IPS-20b (cell line): Measurements from ENCODE around the gene CHD1L.
"Not testable (repeated sequence)": the region's sequence is repeated elsewhere in the genome, so short reads cannot be mapped to it uniquely, and the experiment has no call there.

Experiments used
- H3K27ac ChIP-seq: one replicate; pipeline ENCODE4 v1.5.1; 2013; ENCODE audit warnings: low read length
- H3K27me3 ChIP-seq: 2 replicates; pipeline ENCODE4 v1.6.1; 2013; ENCODE audit warnings: mild to moderate bottlenecking, low read length, inconsistent platforms; ENCODE audit not compliant: insufficient read depth
- H3K36me3 ChIP-seq: 2 replicates; pipeline ENCODE4 v1.6.1; 2013; ENCODE audit warnings: low read depth, mild to moderate bottlenecking, inconsistent platforms, low read length, moderate library complexity; ENCODE audit not compliant: insufficient read depth
- H3K4me1 ChIP-seq: 2 replicates; pipeline ENCODE4 v1.6.1; 2013; ENCODE audit warnings: mild to moderate bottlenecking, control low read depth, inconsistent platforms, low read length, moderate library complexity; ENCODE audit not compliant: insufficient read depth
- H3K4me3 ChIP-seq: 2 replicates; pipeline ENCODE4 v1.5.1; 2013; ENCODE audit warnings: mild to moderate bottlenecking, low read length, inconsistent platforms
- H3K9ac ChIP-seq: 2 replicates; pipeline ENCODE4 v1.6.1; 2013; ENCODE audit warnings: low read depth, mild to moderate bottlenecking, inconsistent platforms, low read length, moderate library complexity
- H3K9me3 ChIP-seq: 2 replicates; pipeline ENCODE4 v1.6.1; 2013; ENCODE audit warnings: mild to moderate bottlenecking, low read depth, low read length, inconsistent platforms; ENCODE audit not compliant: insufficient read depth

The CHD1L gene

DNA sequence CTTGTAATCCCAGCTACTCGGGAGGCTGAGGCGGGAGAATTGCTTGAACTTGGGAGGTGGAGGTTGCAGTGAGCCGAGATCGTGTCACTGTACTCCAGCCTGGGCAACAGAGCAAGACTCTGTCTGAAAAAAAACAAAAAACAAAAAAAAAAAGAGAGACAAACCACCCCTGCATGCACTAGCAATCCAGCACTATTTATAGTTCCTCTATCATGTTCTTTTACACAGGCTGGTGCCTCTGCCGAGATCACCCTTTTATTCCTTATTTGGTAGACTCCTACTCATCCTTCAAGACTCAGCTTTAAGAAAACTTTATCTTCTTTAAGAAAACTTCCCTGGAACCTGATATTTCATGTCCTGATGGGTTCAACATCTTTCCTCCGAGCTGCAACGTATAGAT is 28.2 kb upstream of the CHD1L start:
- no peaks in the 10 kb centered on the region for H3K9me3 ChIP-seq
- H3K27me3 ChIP-seq, result no peaks in the 10 kb centered on the region
- H3K9ac ChIP-seq, result no peak overlapping the region
- no peak overlapping the region for H3K27ac ChIP-seq
- no peak overlapping the region for H3K4me3 ChIP-seq
- no peaks in the 10 kb centered on the region for H3K36me3 ChIP-seq
- no peaks in the 10 kb centered on the region for H3K4me1 ChIP-seq

DNA sequence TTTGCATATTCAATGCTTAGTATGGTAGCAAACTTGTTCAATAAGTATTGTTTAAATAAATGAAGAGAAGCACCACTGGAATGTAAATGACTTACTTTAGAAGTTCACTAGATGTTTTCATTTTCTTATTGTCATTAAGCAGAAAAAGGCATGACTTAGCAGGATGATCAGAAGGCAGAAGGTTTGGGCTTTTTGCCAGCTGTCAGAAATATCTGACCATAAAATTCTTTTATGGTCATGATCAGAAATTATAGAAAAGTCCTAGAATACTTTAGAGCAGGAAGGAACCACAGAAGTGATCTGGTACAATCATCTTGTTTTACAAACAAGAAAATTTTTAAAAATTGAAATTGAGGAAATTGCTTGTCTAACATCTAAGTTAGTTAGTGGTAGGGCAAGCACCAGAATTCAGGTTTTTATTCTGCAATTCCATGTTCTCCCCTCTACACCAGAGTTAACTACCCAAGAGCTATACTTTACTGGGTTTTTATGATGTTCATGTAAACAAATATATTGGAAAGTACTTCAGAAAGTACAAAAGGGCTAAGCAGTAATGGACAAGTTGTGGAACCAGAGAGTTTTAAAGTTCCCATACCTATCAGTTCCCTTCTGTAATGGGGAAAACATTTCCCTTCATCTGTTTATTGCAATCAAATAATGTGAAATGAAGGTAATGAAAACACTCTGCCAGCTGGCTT is 27.5 kb upstream of the CHD1L start:
- no peaks in the 10 kb centered on the region for H3K9me3 ChIP-seq
- H3K27ac ChIP-seq, result no peak overlapping the region
- H3K36me3 ChIP-seq, result no peaks in the 10 kb centered on the region
- H3K9ac ChIP-seq, result no peak overlapping the region
- no peaks in the 10 kb centered on the region for H3K4me1 ChIP-seq
- H3K27me3 ChIP-seq, result no peaks in the 10 kb centered on the region
- H3K4me3 ChIP-seq, result no peak overlapping the region

DNA sequence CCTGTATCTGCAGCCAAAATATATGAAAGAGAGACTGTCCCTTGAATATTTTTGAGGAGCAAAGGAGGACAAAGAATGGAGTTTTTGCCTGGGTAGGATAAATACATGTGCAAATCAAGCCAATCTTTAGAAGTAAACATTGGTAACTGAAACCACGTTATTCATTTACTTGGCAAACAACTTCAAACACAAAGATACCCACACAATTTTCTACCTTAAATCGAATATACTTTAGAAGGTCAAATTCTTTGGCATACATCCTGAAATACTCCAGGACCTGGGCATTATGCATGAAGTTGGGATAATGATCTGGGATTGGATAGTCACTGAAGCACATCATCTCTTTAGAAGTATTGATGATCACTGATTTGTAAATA is 27.0 kb upstream of the CHD1L start:
- no peak overlapping the region for H3K9ac ChIP-seq
- no peak overlapping the region for H3K4me3 ChIP-seq
- H3K9me3 ChIP-seq, result no peaks in the 10 kb centered on the region
- H3K27me3 ChIP-seq, result no peaks in the 10 kb centered on the region
- no peaks in the 10 kb centered on the region for H3K36me3 ChIP-seq
- H3K4me1 ChIP-seq, result no peaks in the 10 kb centered on the region
- H3K27ac ChIP-seq, result no peak overlapping the region

DNA sequence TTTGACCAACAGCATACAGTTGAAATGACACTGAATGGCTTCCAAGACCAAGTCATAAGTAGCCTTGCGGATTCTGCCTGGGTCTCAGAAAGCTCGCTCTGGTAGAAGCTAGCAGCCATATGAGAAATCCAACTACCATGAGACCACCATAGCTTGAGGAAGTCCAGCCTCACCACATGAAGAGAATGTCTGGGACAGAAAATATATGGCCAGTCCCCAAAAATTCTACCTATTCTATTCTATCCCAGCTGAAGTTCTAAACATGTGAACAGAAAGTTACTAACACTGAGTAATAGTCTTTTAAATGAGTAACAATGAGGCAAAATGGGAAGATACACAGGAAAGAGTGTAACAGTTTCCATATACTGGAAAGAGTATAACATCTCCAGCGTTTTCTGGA is 26.4 kb upstream of the CHD1L start:
- Histone ChIP-seq H3K4me3 (no peak overlapping the region), H3K27ac (no peak overlapping the region), H3K9ac (no peak overlapping the region), H3K27me3 (no peaks in the 10 kb centered on the region), H3K36me3 (no peaks in the 10 kb centered on the region), H3K4me1 (no peaks in the 10 kb centered on the region), H3K9me3 (no peaks in the 10 kb centered on the region)

DNA sequence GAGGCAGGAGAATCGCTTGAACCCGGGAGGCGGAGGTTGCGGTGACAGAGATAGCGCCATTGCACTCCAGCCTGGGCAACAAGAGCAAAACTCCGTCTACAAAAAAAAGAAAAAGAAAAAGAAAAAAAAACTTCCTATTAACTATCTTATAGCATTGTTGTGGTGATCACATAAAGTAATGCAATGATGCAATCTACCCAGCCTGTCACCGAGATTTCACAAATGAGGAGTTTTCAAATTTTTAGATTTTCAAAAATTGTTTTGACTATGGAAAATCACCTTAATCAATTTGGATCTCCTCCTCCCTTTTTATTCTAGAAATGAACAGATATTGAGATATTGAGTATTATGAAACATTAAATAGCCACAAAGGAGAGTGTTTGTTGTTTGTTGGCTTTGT is 25.3 kb upstream of the CHD1L start:
- H3K27ac ChIP-seq, result no peak overlapping the region
- H3K9me3 ChIP-seq, result no peaks in the 10 kb centered on the region
- H3K27me3 ChIP-seq, result no peaks in the 10 kb centered on the region
- no peaks in the 10 kb centered on the region for H3K36me3 ChIP-seq
- H3K4me1 ChIP-seq, result no peaks in the 10 kb centered on the region
- H3K9ac ChIP-seq, result no peak overlapping the region
- H3K4me3 ChIP-seq, result no peak overlapping the region

DNA sequence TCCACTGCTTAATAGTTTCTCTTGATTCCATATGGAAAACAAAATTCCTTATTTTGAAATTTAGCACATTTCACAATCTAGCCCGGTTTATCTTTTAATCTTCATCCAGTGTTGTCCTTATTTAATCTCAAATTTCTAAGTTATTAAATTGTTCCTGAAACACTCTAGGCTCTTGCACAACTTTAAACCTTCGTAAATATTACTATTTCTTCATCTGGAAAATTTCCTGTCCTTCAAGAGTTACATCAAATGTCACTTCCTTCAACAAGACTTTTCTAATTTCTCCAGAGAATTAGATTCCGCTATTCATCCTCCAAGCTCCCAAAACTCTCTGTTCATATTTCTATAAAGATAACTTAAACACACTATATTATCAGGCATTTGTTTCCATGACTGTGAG is 23.9 kb upstream of the CHD1L start:
- no peaks in the 10 kb centered on the region for H3K36me3 ChIP-seq
- no peaks in the 10 kb centered on the region for H3K9me3 ChIP-seq
- H3K27me3 ChIP-seq, result peaks cover 8% of the 10 kb centered on the region; the same call in 1 of the 2 replicates
- H3K4me3 ChIP-seq, result no peak overlapping the region
- H3K4me1 ChIP-seq, result peaks cover 3% of the 10 kb centered on the region; the same call in 1 of the 2 replicates
- H3K9ac ChIP-seq, result no peak overlapping the region
- no peak overlapping the region for H3K27ac ChIP-seq

DNA sequence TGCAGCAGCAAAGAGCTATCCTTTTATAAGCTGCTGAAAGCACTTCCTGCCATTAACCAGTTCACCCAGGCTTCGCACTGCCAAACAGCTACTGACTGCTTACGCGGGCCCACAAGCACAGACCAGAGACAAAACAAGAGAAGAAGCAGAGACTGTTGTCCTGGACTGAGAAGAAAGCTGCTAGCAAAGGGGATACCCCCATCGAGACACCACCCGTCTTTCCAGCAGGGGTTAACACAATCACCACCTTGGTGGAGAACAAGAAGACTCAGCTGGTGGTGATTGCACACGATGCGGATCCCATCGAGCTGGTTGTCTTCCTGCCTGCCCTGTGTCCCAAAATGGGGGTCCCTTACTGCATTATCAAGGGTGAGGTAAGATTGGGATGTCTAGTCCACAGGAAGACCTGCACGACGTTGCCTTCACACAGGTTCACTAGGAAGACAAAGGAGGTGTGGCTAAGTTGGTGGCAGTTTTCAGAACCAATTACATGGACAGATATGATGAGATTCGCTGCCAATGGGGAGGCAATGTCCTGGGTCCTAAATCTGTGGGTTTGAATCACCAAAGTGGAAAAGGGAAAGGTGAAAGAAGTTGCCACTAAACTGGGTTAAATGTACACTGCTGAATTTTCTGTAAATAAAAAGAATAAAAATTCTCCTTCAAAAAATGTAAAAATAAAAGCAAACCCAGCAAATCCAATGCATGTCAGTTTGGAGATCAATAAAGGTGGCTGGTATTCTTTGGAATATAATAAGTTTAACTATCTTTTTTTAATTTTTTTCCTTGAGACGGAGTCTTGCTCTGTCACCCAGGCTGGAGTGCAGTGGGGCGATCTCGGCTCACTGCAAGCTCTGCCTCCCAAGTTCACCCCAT is 18.5 kb upstream of the CHD1L start:
- Histone ChIP-seq H3K9ac (no peak overlapping the region), H3K36me3 (no peaks in the 10 kb centered on the region), H3K27ac (no peak overlapping the region), H3K4me3 (no peak overlapping the region; the same call in 1 of the 2 replicates), H3K27me3 (peaks cover 33% of the 10 kb centered on the region), H3K4me1 (peaks cover 7% of the 10 kb centered on the region; the same call in 1 of the 2 replicates), H3K9me3 (no peaks in the 10 kb centered on the region)

DNA sequence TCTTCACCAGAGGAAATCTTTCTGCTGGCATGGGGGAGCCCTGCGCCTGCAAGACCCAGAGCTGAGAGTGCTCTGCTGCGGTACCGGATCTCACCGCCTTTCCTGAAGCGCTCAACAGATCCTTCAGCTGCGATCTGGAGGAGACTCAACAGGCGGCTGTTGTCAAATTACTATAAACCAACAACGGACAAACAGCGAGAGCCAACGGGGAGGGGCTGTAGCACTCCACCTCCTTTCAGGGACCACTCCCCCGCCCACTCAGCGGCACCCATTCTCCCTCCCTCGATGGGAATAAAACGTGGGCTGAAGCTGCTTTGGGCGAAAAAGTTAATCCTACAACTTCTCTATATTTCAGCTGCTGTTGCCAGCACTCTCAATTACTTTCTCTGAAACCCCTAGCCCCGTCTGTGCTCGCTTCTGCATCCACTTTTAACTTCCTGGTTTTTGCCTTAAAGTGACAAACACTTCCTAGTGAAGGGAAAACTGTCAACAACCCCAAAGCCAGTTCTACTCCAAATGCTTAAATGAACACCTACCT is 17.2 kb upstream of the CHD1L start, which contains the start of gene FMO5:
TSS of gene FMO5 (minus strand) at position 147 of the 538 bp plus-strand sequence. CDS start 310 bp downstream, outside the sequence.
- peaks cover 33% of the 10 kb centered on the region for H3K27me3 ChIP-seq
- no peak within 1 kb of the TSS for H3K27ac ChIP-seq
- H3K36me3 ChIP-seq, result no peaks in the 10 kb centered on the region
- H3K4me1 ChIP-seq, result peaks cover 7% of the 10 kb centered on the region; the same call in 1 of the 2 replicates
- H3K9me3 ChIP-seq, result no peaks in the 10 kb centered on the region
- H3K4me3 ChIP-seq, result peak within 1 kb of the TSS; percentile 74
- H3K9ac ChIP-seq, result peak within 1 kb of the TSS; percentile 23; the same call in 1 of the 2 replicates

DNA sequence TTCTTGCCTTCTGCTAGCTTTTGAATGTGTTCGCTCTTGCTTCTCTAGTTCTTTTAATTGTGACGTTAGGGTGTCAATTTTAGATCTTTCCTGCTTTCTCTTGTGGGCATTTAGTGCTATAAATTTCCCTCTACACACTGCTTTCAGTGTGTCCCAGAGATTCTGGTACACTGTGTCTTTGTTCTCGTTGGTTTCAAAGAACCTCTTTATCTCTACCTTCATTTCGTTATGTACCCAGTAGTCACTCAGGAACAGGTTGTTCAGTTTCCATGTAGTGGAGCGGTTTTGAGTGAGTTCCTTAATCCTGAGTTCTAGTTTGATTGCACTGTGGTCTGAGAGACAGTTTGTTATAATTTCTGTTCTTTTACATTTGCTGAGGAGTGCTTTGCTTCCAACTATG is 11.5 kb upstream of the CHD1L start:
- peaks cover 12% of the 10 kb centered on the region for H3K9me3 ChIP-seq
- not testable (repeated sequence) for H3K27ac ChIP-seq, H3K27me3 ChIP-seq, H3K36me3 ChIP-seq, H3K4me3 ChIP-seq, H3K4me1 ChIP-seq, H3K9ac ChIP-seq

DNA sequence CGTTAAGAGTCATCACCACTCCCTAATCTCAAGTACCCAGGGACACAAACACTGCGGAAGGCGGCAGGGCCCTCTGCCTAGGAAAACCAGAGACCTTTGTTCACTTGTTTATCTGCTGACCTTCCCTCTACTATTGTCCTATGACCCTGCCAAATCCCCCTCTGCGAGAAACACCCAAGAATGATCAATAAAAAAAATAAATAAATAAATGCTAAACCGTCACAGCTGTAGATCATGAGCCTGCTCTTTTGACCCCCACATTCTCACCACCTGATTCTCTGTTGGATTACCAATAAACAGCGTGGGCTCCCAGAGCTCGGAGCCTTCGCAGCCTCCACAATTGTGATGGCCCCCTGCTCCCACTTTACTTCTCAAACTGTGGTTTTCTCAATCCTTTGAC is 8.6 kb upstream of the CHD1L start:
- H3K4me1 ChIP-seq, H3K9ac ChIP-seq, H3K4me3 ChIP-seq, H3K27ac ChIP-seq, H3K27me3 ChIP-seq, H3K36me3 ChIP-seq: not testable (repeated sequence)
- peaks cover 12% of the 10 kb centered on the region for H3K9me3 ChIP-seq

DNA sequence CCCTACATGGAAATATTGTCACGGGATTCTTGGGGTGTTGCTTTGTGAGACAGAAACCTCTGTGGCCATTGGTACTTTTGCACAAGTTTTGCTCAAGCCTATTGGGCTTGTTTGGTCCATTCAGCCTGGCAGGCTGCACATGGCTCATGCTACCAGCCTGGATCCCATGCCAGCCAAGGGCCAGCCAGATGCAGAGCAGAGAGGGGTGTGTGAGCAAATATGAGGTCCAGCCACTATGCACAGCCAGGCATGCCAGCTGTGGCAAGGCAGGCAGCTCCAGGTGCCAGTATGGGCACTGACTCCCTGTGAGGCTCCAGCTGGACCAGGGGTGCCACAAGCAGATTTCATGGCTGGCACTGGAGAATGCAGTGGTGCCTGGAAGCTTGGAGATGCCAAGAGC is 6.7 kb upstream of the CHD1L start:
- no peak overlapping the region for H3K27ac ChIP-seq
- H3K9me3 ChIP-seq, result peaks cover 12% of the 10 kb centered on the region
- H3K36me3 ChIP-seq, result no peaks in the 10 kb centered on the region
- H3K4me3 ChIP-seq, result no peak overlapping the region
- H3K27me3 ChIP-seq, result no peaks in the 10 kb centered on the region
- H3K4me1 ChIP-seq, result peaks cover 4% of the 10 kb centered on the region; the same call in 1 of the 2 replicates
- no peak overlapping the region for H3K9ac ChIP-seq
